Upper lobe of left lung (tissue), 6 donors: ENCODE data around the gene HIGD2B. TPM values are rescaled to one million over a fixed set of nuclear protein-coding genes. Genes with fewer than 3 reads are reported as not detected.
"Not testable (repeated sequence)": the region's sequence is repeated elsewhere in the genome, so short reads cannot be mapped to it uniquely, and the experiment has no call there.

Experiments
- ATAC-seq, 2 donors: fragments of 200-7000 bp; cut with Tn5 transposase; one replicate each; pipeline ENCODE4 v1.9.1; 2022; ENCODE audit warnings: mild to moderate bottlenecking in 2 of 2, moderate library complexity in 2 of 2; ENCODE audit not compliant: low FRiP score in 2 of 2
- DNase-seq, 2 donors: peaks; one replicate each; pipeline ENCODE4 v3.0.0-alpha.2; 2019 to 2020
- H3K27ac ChIP-seq, 4 donors: fragments of 200-600 bp; sonication (generic); one replicate each; pipeline ENCODE4 v1.5.1; 2016 to 2019
- H3K27me3 ChIP-seq, 4 donors: fragments of 200-600 bp; sonication (generic); one replicate each; pipeline ENCODE4 v1.5.1; 2017 to 2019
- H3K36me3 ChIP-seq, 4 donors: fragments of 200-600 bp; sonication (generic); one replicate each; pipeline ENCODE4 v1.5.1; 2016 to 2019
- H3K4me1 ChIP-seq, 4 donors: fragments of 200-600 bp; sonication (generic); one replicate each; pipeline ENCODE4 v1.5.1; 2018 to 2019
- H3K4me3 ChIP-seq, 4 donors: fragments of 200-600 bp; sonication (generic); one replicate each; pipeline ENCODE4 v1.5.1; 2017 to 2019; ENCODE audit warnings: mild to moderate bottlenecking in 2 of 4, moderate library complexity in 1 of 4
- H3K9me3 ChIP-seq, 4 donors: fragments of 200-600 bp; sonication (generic); one replicate each; pipeline ENCODE4 v1.5.1; 2018 to 2019
- CTCF ChIP-seq, 6 experiments: fragments of 450-650 bp in 4 of 6; fragments of 200-600 bp in 2 of 6; sonication (generic) in 2 of 6; IDR thresholded peaks; one replicate each; pipeline ENCODE4 v1.5.1; 2016 to 2019; ENCODE audit warnings: antibody characterized with exemption in 6 of 6
- EP300 ChIP-seq, 4 donors: sonication (generic); formaldehyde crosslinking; IDR thresholded peaks; one replicate each; pipeline ENCODE4 v1.5.1; 2017; ENCODE audit warnings: antibody characterized with exemption in 4 of 4, control low read depth in 2 of 4
- POLR2A ChIP-seq, 4 donors: fragments of 450-650 bp; IDR thresholded peaks; one replicate each; pipeline ENCODE4 v1.5.1; 2016 to 2017; ENCODE audit warnings: antibody characterized with exemption in 4 of 4, mild to moderate bottlenecking in 2 of 4
- POLR2AphosphoS5 ChIP-seq, 2 donors: sonication (generic); formaldehyde crosslinking; IDR thresholded peaks; one replicate each; pipeline ENCODE4 v1.5.1; 2017; ENCODE audit warnings: antibody characterized with exemption in 2 of 2
- WGBS, 2 donors: methylation state at CpG; one replicate each; pipeline ENCODE4 v1.1.5; 2017 to 2018; 5-methylcytosine and 5-hydroxymethylcytosine counted together
- total RNA-seq, 6 donors: library from RNA; depleted of rRNA in 4 of 6; stranded (reverse); fragments of >200 nt in 4 of 6; gene quantifications; one replicate each; pipeline versions ENCODE4 v1.1.0 to v1.2.1, GENCODE V29; 2016 to 2021
- donor health status: DM: no; HTN: no; CAD: no; lungs with moderate emphysema.
- donor health status: DM: no; HTN: yes; CAD: no; lungs with severe emphysema.

The HIGD2B gene
- total RNA-seq, 6 donors from 2014 or later: not detected

- peaks cover 0 to 12% (median under 1%) of the 10 kb centered on the region in 4 donors for H3K36me3 ChIP-seq
- WGBS, 2 donors: 86 to 89% methylated on average over 1 of the region's 1 CpG
- H3K4me1 ChIP-seq: no peaks in the 10 kb centered on the region
- no peak overlapping the region for H3K4me3 ChIP-seq
- H3K27me3 ChIP-seq: no peaks in the 10 kb centered on the region
- DNase-seq (no peak), ATAC-seq (no peak)
- TF ChIP-seq CTCF (IDR thresholded peaks at IDR 0.05) (no peak), EP300 (IDR thresholded peaks at IDR 0.05) (no peak), POLR2A (IDR thresholded peaks at IDR 0.05) (no peak), POLR2AphosphoS5 (IDR thresholded peaks at IDR 0.05) (no peak)
- no peaks in the 10 kb centered on the region for H3K9me3 ChIP-seq
- no peak overlapping the region for H3K27ac ChIP-seq
Observed at GRCh38 chr15:72724028-72724427, 38.0 kb upstream of the HIGD2B start.

GRCh38 chr15:72722071-72722696 is 36.2 kb upstream of the HIGD2B start:
- ATAC-seq (peak in 1 of 2 donors; percentile 68), DNase-seq (peak in 1 of 2 donors; percentile 60)
- H3K9me3 ChIP-seq: no peaks in the 10 kb centered on the region
- no peaks in the 10 kb centered on the region for H3K27me3 ChIP-seq
- H3K4me1 ChIP-seq: no peaks in the 10 kb centered on the region
- WGBS, 2 donors: 43 to 44% methylated on average over 3 of the region's 3 CpGs
- H3K27ac ChIP-seq: no peak overlapping the region
- peak in 5 of 6 experiments; percentile 34 to 61 (median 58) for TF ChIP-seq CTCF (IDR thresholded peaks at IDR 0.05)
- TF ChIP-seq POLR2AphosphoS5 (IDR thresholded peaks at IDR 0.05): no peak
- H3K36me3 ChIP-seq: peaks cover 0 to 19% (median 6%) of the 10 kb centered on the region in 4 donors
- no peak overlapping the region for H3K4me3 ChIP-seq

- not testable (repeated sequence) for H3K27ac ChIP-seq, H3K4me1 ChIP-seq, ATAC-seq, DNase-seq, H3K27me3 ChIP-seq, H3K9me3 ChIP-seq, H3K4me3 ChIP-seq
- peaks cover 0 to 22% (median 12%) of the 10 kb centered on the region in 4 donors for H3K36me3 ChIP-seq
- 89 to 91% methylated on average over 8 of the region's 8 CpGs for WGBS, 2 donors
Observed at GRCh38 chr15:72708551-72709303, 22.7 kb upstream of the HIGD2B start.

GRCh38 chr15:72706266-72706665 is 20.3 kb upstream of the HIGD2B start:
- WGBS, 2 donors: 92% methylated on average over 11 of the region's 11 CpGs
- Histone ChIP-seq H3K36me3 (peaks cover 0 to 1% (median 0%) of the 10 kb centered on the region in 4 donors), H3K27ac (no peak overlapping the region), H3K4me3 (no peak overlapping the region), H3K4me1 (no peaks in the 10 kb centered on the region), H3K9me3 (no peaks in the 10 kb centered on the region), H3K27me3 (no peaks in the 10 kb centered on the region)
- DNase-seq: no peak
- no peak for ATAC-seq
- no peak for TF ChIP-seq EP300 (IDR thresholded peaks at IDR 0.05)
- no peak for TF ChIP-seq POLR2AphosphoS5 (IDR thresholded peaks at IDR 0.05)
- no peak for TF ChIP-seq POLR2A (IDR thresholded peaks at IDR 0.05)
- no peak for TF ChIP-seq CTCF (IDR thresholded peaks at IDR 0.05)

- no peak for TF ChIP-seq POLR2AphosphoS5 (IDR thresholded peaks at IDR 0.05)
- DNase-seq (no peak), ATAC-seq (no peak)
- WGBS, 2 donors: 85 to 95% methylated on average over 9 of the region's 9 CpGs
- no peaks in the 10 kb centered on the region for H3K27me3 ChIP-seq
- no peaks in the 10 kb centered on the region for H3K36me3 ChIP-seq
- no peak overlapping the region for H3K27ac ChIP-seq
- no peak overlapping the region for H3K4me3 ChIP-seq
- H3K9me3 ChIP-seq: no peaks in the 10 kb centered on the region
- H3K4me1 ChIP-seq: no peaks in the 10 kb centered on the region
Observed at GRCh38 chr15:72700076-72700475, 14.1 kb upstream of the HIGD2B start.

- no peak for TF ChIP-seq POLR2AphosphoS5 (IDR thresholded peaks at IDR 0.05)
- TF ChIP-seq CTCF (IDR thresholded peaks at IDR 0.05): no peak
- TF ChIP-seq POLR2A (IDR thresholded peaks at IDR 0.05): no peak
- no peak for TF ChIP-seq EP300 (IDR thresholded peaks at IDR 0.05)
- Histone ChIP-seq H3K36me3 (no peaks in the 10 kb centered on the region), H3K4me3 (no peak overlapping the region), H3K27me3 (no peaks in the 10 kb centered on the region), H3K27ac (no peak overlapping the region), H3K4me1 (no peaks in the 10 kb centered on the region), H3K9me3 (no peaks in the 10 kb centered on the region)
- WGBS, 2 donors: 93 to 98% methylated on average over 5 of the region's 5 CpGs
- no peak for DNase-seq
- no peak for ATAC-seq
Observed at GRCh38 chr15:72698938-72699337, 13.0 kb upstream of the HIGD2B start.
